Spinal cord (tissue), 10 donors: ENCODE measurements around the gene SPAG4. TPM values are rescaled to one million over a fixed set of nuclear protein-coding genes. Genes with fewer than 3 reads are reported as not detected.

Experiments
- DNase-seq, 6 donors: peaks; one replicate each; pipeline versions ENCODE4 v3.0.0 to v3.0.0-alpha.2; 2013 to 2015; ENCODE audit warnings: low spot score in 6 of 6, low read depth in 4 of 6
- H3K27ac ChIP-seq: one replicate; pipeline ENCODE4 v1.5.1; 2013; ENCODE audit warnings: low read depth, low read length, control low read depth
- H3K27me3 ChIP-seq: one replicate; pipeline ENCODE4 v1.6.1; 2013; ENCODE audit warnings: low read length; ENCODE audit not compliant: control insufficient read depth, insufficient read depth
- H3K36me3 ChIP-seq: one replicate; pipeline ENCODE4 v1.6.1; 2013; ENCODE audit warnings: low read length; ENCODE audit not compliant: control insufficient read depth, insufficient read depth
- H3K4me1 ChIP-seq: one replicate; pipeline ENCODE4 v1.6.1; 2013; ENCODE audit warnings: low read length; ENCODE audit not compliant: control insufficient read depth, insufficient read depth
- H3K4me3 ChIP-seq: one replicate; pipeline ENCODE4 v1.5.1; 2013; ENCODE audit warnings: low read depth, low read length, control low read depth
- H3K9me3 ChIP-seq: one replicate; pipeline ENCODE4 v1.6.1; 2013; ENCODE audit warnings: low read length; ENCODE audit not compliant: control insufficient read depth, insufficient read depth
- WGBS: methylation state at CpG from one replicate; pipeline ENCODE4 v1.1.5; 2013; ENCODE audit warnings: missing lambda C conversion rate; ENCODE audit not compliant: insufficient coverage; 5-methylcytosine and 5-hydroxymethylcytosine counted together
- polyA plus RNA-seq, 2 donors: library from polyadenylated mRNA; unstranded; fragments of 120-200 nt; gene quantifications; one replicate each; pipeline ENCODE4 v1.2.1, GENCODE V29; 2013; ENCODE audit not compliant: insufficient read length in 2 of 2
- total RNA-seq, 2 donors: library from RNA; depleted of rRNA in 1 of 2; stranded (reverse); fragments of 120-200 nt in 1 of 2; fragments of >200 nt in 1 of 2; gene quantifications; one replicate each; pipeline versions ENCODE4 v1.2.3 to v1.2.4, GENCODE V29; 2013 to 2014
- donor health status: healthy.

SPAG4 gene
- total and polyA plus RNA-seq, 4 donors, result 1.8 to 15.2 (median 6.0) TPM

GRCh38 chr20:35650632-35651031 is 35.0 kb downstream of the SPAG4 start:
- Histone ChIP-seq H3K4me1 (peaks cover 4% of the 10 kb centered on the region), H3K4me3 (no peak overlapping the region), H3K27ac (no peak overlapping the region), H3K27me3 (no peaks in the 10 kb centered on the region), H3K9me3 (no peaks in the 10 kb centered on the region), H3K36me3 (peaks cover 19% of the 10 kb centered on the region)
- no peak for DNase-seq
- WGBS, result no CpG with 5 or more reads among the region's 3 CpGs

- Histone ChIP-seq H3K27ac (no peak overlapping the region), H3K4me1 (peaks cover 4% of the 10 kb centered on the region), H3K27me3 (no peaks in the 10 kb centered on the region), H3K4me3 (no peak overlapping the region), H3K9me3 (no peaks in the 10 kb centered on the region), H3K36me3 (peaks cover 19% of the 10 kb centered on the region)
- DNase-seq, result no peak
Observed at GRCh38 chr20:35651958-35652357, 36.3 kb downstream of the SPAG4 start.

GRCh38 chr20:35652641-35653429 is 37.2 kb downstream of the SPAG4 start:
- H3K4me3 ChIP-seq, result no peak overlapping the region
- WGBS, result 93% methylated on average over 13 of the region's 13 CpGs
- H3K27me3 ChIP-seq, result no peaks in the 10 kb centered on the region
- H3K27ac ChIP-seq, result no peak overlapping the region
- peaks cover 4% of the 10 kb centered on the region for H3K4me1 ChIP-seq
- peaks cover 19% of the 10 kb centered on the region for H3K36me3 ChIP-seq
- no peak for DNase-seq
- H3K9me3 ChIP-seq, result no peaks in the 10 kb centered on the region

GRCh38 chr20:35653430-35653734 is 37.8 kb downstream of the SPAG4 start:
- 97% methylated on average over 3 of the region's 3 CpGs for WGBS
- no peak for DNase-seq
- H3K9me3 ChIP-seq, result no peaks in the 10 kb centered on the region
- peaks cover 19% of the 10 kb centered on the region for H3K36me3 ChIP-seq
- H3K27me3 ChIP-seq, result no peaks in the 10 kb centered on the region
- H3K27ac ChIP-seq, result no peak overlapping the region
- peaks cover 4% of the 10 kb centered on the region for H3K4me1 ChIP-seq
- H3K4me3 ChIP-seq, result no peak overlapping the region

- WGBS, result 84% methylated on average over 2 of the region's 4 CpGs
Observed at GRCh38 chr20:35653893-35654292, 38.3 kb downstream of the SPAG4 start.

GRCh38 chr20:35654415-35654814 is 38.8 kb downstream of the SPAG4 start:
- H3K9me3 ChIP-seq, result no peaks in the 10 kb centered on the region
- H3K27me3 ChIP-seq, result no peaks in the 10 kb centered on the region
- H3K4me3 ChIP-seq, result no peak overlapping the region
- 96% methylated on average over 9 of the region's 9 CpGs for WGBS
- H3K27ac ChIP-seq, result no peak overlapping the region
- peaks cover 19% of the 10 kb centered on the region for H3K36me3 ChIP-seq
- H3K4me1 ChIP-seq, result peaks cover 4% of the 10 kb centered on the region
- no peak for DNase-seq

More at GRCh38 chr20:35653893-35654292, 38.3 kb downstream of the SPAG4 start:
- no peak for DNase-seq
- H3K4me1 ChIP-seq, result peaks cover 4% of the 10 kb centered on the region
- H3K4me3 ChIP-seq, result no peak overlapping the region
- no peaks in the 10 kb centered on the region for H3K9me3 ChIP-seq
- H3K36me3 ChIP-seq, result peaks cover 19% of the 10 kb centered on the region
- H3K27ac ChIP-seq, result no peak overlapping the region
- no peaks in the 10 kb centered on the region for H3K27me3 ChIP-seq

GRCh38 chr20:35657271-35657670 is 41.6 kb downstream of the SPAG4 start:
- Histone ChIP-seq H3K36me3 (peaks cover 18% of the 10 kb centered on the region), H3K4me3 (no peak overlapping the region), H3K27ac (no peak overlapping the region), H3K4me1 (peaks cover 8% of the 10 kb centered on the region), H3K9me3 (no peaks in the 10 kb centered on the region), H3K27me3 (no peaks in the 10 kb centered on the region)
- no CpG with 5 or more reads among the region's 1 CpG for WGBS
- no peak for DNase-seq

- no peak overlapping the region for H3K4me3 ChIP-seq
- H3K27ac ChIP-seq, result no peak overlapping the region
- H3K27me3 ChIP-seq, result no peaks in the 10 kb centered on the region
- WGBS, result 83% methylated on average over 6 of the region's 10 CpGs
- peaks cover 11% of the 10 kb centered on the region for H3K4me1 ChIP-seq
- H3K9me3 ChIP-seq, result no peaks in the 10 kb centered on the region
- no peak for DNase-seq
- H3K36me3 ChIP-seq, result no peaks in the 10 kb centered on the region
Observed at GRCh38 chr20:35660122-35660937, 44.7 kb downstream of the SPAG4 start.

GRCh38 chr20:35661053-35661452 is 45.4 kb downstream of the SPAG4 start:
- WGBS, result no CpG with 5 or more reads among the region's 2 CpGs
- Histone ChIP-seq H3K36me3 (no peaks in the 10 kb centered on the region), H3K9me3 (no peaks in the 10 kb centered on the region), H3K4me1 (peaks cover 11% of the 10 kb centered on the region), H3K27me3 (no peaks in the 10 kb centered on the region), H3K27ac (no peak overlapping the region), H3K4me3 (no peak overlapping the region)
- DNase-seq, result no peak

GRCh38 chr20:35661908-35662307 is 46.3 kb downstream of the SPAG4 start:
- no peaks in the 10 kb centered on the region for H3K9me3 ChIP-seq
- WGBS, result 20% methylated on average over 1 of the region's 3 CpGs
- no peak for DNase-seq
- no peak overlapping the region for H3K27ac ChIP-seq
- H3K36me3 ChIP-seq, result no peaks in the 10 kb centered on the region
- H3K4me1 ChIP-seq, result peaks cover 11% of the 10 kb centered on the region
- no peaks in the 10 kb centered on the region for H3K27me3 ChIP-seq
- H3K4me3 ChIP-seq, result no peak overlapping the region
